SK-N-SH (cell line): Measurements from ENCODE around the gene GPR25. TPM values are rescaled to one million over a fixed set of nuclear protein-coding genes. Genes with fewer than 3 reads are reported as not detected.

Source experiments
- CTCF ChIA-PET: fragments of 300-600, 350-600 bp; formaldehyde crosslinking; extraction: SDS; loops from one replicate; lab custom pipeline; 2021; lab: Yijun Ruan, JAX
- POLR2A ChIA-PET: fragments of 350-600 bp; sonication (Branson Sonifier 250); formaldehyde crosslinking; extraction: SDS; loops from one replicate; lab custom pipeline; 2020; ENCODE audit warnings: antibody characterized with exemption, inconsistent platforms; lab: Yijun Ruan, JAX
- DNase-seq: peaks from one replicate; pipeline ENCODE4 v3.0.0; 2012
- H2AFZ ChIP-seq: fragments of 200-600 bp; sonication (generic); 2 replicates; pipeline ENCODE4 v1.8.1; 2016; ENCODE audit warnings: antibody characterized with exemption, mild to moderate bottlenecking, low read depth
- H3F3A ChIP-seq: fragments of 200-600 bp; sonication (generic); replicated peaks from 2 replicates; pipeline ENCODE3; 2016; ENCODE audit warnings: antibody characterized with exemption, mild to moderate bottlenecking; ENCODE audit not compliant: insufficient read depth
- H3K27ac ChIP-seq, 2 experiments: fragments of 200-500 bp in 1 of 2; fragments of 200-600 bp in 1 of 2; sonication (Bioruptor generic) in 1 of 2; sonication (generic), shearing (Covaris generic) in 1 of 2; 2 replicates each; pipeline versions ENCODE4 v1.5.1 to v1.6.1; 2014 to 2016; ENCODE audit warnings: low read depth in 2 of 2, inconsistent platforms in 1 of 2, low read length in 1 of 2, mild to moderate bottlenecking in 1 of 2, mixed read lengths in 1 of 2
- H3K27me3 ChIP-seq: fragments of 200-600 bp; sonication (generic), shearing (Covaris generic); 2 replicates; pipeline ENCODE4 v1.6.1; 2016; ENCODE audit warnings: mixed run types; ENCODE audit not compliant: insufficient read depth
- H3K36me3 ChIP-seq, 2 experiments: fragments of 200-500 bp in 1 of 2; fragments of 200-600 bp in 1 of 2; sonication (Bioruptor generic) in 1 of 2; sonication (generic) in 1 of 2; replicated peaks in 1 of 2; 2 replicates each; pipeline versions ENCODE3 to v1.5.1; 2014 to 2016; ENCODE audit warnings: low read length in 1 of 2, mild to moderate bottlenecking in 1 of 2; ENCODE audit not compliant: insufficient read depth in 2 of 2, control insufficient read depth in 1 of 2
- H3K4me1 ChIP-seq, 2 experiments: fragments of 200-500 bp in 1 of 2; fragments of 200-600 bp in 1 of 2; sonication (Bioruptor generic) in 1 of 2; sonication (generic), shearing (Covaris generic) in 1 of 2; 2 replicates each; pipeline versions ENCODE4 v1.5.1 to v1.6.1; 2014 to 2016; ENCODE audit warnings: low read depth in 1 of 2, low read length in 1 of 2, mixed run types in 1 of 2; ENCODE audit not compliant: insufficient read depth in 2 of 2, control insufficient read depth in 1 of 2
- H3K4me2 ChIP-seq: fragments of 200-600 bp; sonication (generic), shearing (Covaris generic); 2 replicates; pipeline ENCODE4 v1.6.1; 2017; ENCODE audit warnings: mixed run types
- H3K4me3 ChIP-seq, 2 experiments: fragments of 200-500 bp in 1 of 2; fragments of 200-600 bp in 1 of 2; sonication (Bioruptor generic) in 1 of 2; sonication (generic), shearing (Covaris generic) in 1 of 2; 2 replicates each; pipeline versions ENCODE4 v1.5.1 to v1.8.1; 2014 to 2016; ENCODE audit warnings: low read depth in 2 of 2, inconsistent platforms in 1 of 2, low read length in 1 of 2, mild to moderate bottlenecking in 1 of 2, mixed read lengths in 1 of 2, moderate library complexity in 1 of 2
- H3K79me2 ChIP-seq: fragments of 200-600 bp; sonication (generic); 2 replicates; pipeline ENCODE4 v1.8.1; 2017; ENCODE audit warnings: mild to moderate bottlenecking; ENCODE audit not compliant: insufficient read depth
- H3K9ac ChIP-seq: fragments of 200-600 bp; sonication (generic); 2 replicates; pipeline ENCODE4 v1.6.1; 2017; ENCODE audit warnings: mixed run types
- H3K9me2 ChIP-seq: fragments of 200-600 bp; sonication (generic); 2 replicates; pipeline ENCODE4 v1.6.1; 2017; ENCODE audit warnings: mixed run types
- H3K9me3 ChIP-seq: fragments of 200-600 bp; sonication (generic); 2 replicates; pipeline ENCODE4 v1.6.1; 2017; ENCODE audit warnings: mixed run types, mild to moderate bottlenecking, moderate library complexity
- H4K20me1 ChIP-seq: fragments of 200-600 bp; sonication (generic); 2 replicates; pipeline ENCODE4 v1.6.1; 2017; ENCODE audit warnings: mild to moderate bottlenecking, mixed run types; ENCODE audit not compliant: insufficient read depth
- EP300 ChIP-seq, 2 experiments: IDR thresholded peaks; 2 replicates each; pipeline versions ENCODE4 v1.4.0 to v1.6.1; 2012; ENCODE audit warnings: borderline replicate concordance in 1 of 2, low read depth in 1 of 2, low read length in 1 of 2
- EZH2phosphoT487 ChIP-seq: fragments of 200-600 bp; sonication (generic); IDR thresholded peaks from 2 replicates; pipeline ENCODE4 v1.6.1; 2017; ENCODE audit warnings: low read depth, mixed run types, mild to moderate bottlenecking, antibody characterized with exemption, moderate library complexity, borderline replicate concordance
- FOSL2 ChIP-seq: IDR thresholded peaks from 2 replicates; pipeline ENCODE4 v1.4.0; 2012; ENCODE audit warnings: low read depth, mild to moderate bottlenecking, moderate library complexity, borderline replicate concordance
- GATA2 ChIP-seq: sonication (generic); formaldehyde crosslinking; IDR thresholded peaks from 2 replicates; pipeline ENCODE4 v1.5.0; 2020; ENCODE audit warnings: mild to moderate bottlenecking, missing genetic modification reagents
- JUND ChIP-seq: IDR thresholded peaks from 2 replicates; pipeline ENCODE4 v1.4.0; 2012
- MEF2A ChIP-seq: IDR thresholded peaks from 2 replicates; pipeline ENCODE4 v1.4.0; 2012; ENCODE audit warnings: low read depth, borderline replicate concordance
- MXI1 ChIP-seq: IDR thresholded peaks from 2 replicates; pipeline ENCODE4 v1.6.1; 2012; ENCODE audit warnings: mild to moderate bottlenecking, low read depth, low read length, improper control_type of control experiment
- NFIC ChIP-seq: IDR thresholded peaks from 2 replicates; pipeline ENCODE4 v1.4.0; 2012; ENCODE audit warnings: borderline replicate concordance
- NRF1 ChIP-seq: IDR thresholded peaks from 2 replicates; pipeline ENCODE4 v1.6.1; 2012; ENCODE audit warnings: low read depth, mild to moderate bottlenecking, low read length
- RAD21 ChIP-seq: IDR thresholded peaks from 2 replicates; pipeline ENCODE4 v1.6.1; 2012; ENCODE audit warnings: mild to moderate bottlenecking, low read length
- RCOR1 ChIP-seq: fragments of 150-350 bp; IDR thresholded peaks from 2 replicates; pipeline ENCODE4 v1.6.1; 2017; ENCODE audit warnings: antibody characterized with exemption, low read length
- SIN3A ChIP-seq: IDR thresholded peaks from 2 replicates; pipeline ENCODE4 v1.6.1; 2012; ENCODE audit warnings: low read depth, mild to moderate bottlenecking, low read length, moderate library complexity, borderline replicate concordance
- SMC3 ChIP-seq: IDR thresholded peaks from 2 replicates; pipeline ENCODE4 v1.6.1; 2012; ENCODE audit warnings: low read depth, low read length, improper control_type of control experiment
- TAF1 ChIP-seq: IDR thresholded peaks from 2 replicates; pipeline ENCODE4 v1.6.1; 2012; ENCODE audit warnings: low read depth, mild to moderate bottlenecking, low read length, moderate library complexity, borderline replicate concordance
- TEAD4 ChIP-seq: IDR thresholded peaks from 2 replicates; pipeline ENCODE4 v1.4.0; 2012; ENCODE audit warnings: mild to moderate bottlenecking, borderline replicate concordance; ENCODE audit not compliant: insufficient read depth
- YY1 ChIP-seq: IDR thresholded peaks from 2 replicates; pipeline ENCODE4 v1.4.0; 2012; ENCODE audit warnings: low read depth, mild to moderate bottlenecking
- WGBS: methylation state at CpG from one replicate; pipeline ENCODE4 v1.1.6; 2017; ENCODE audit warnings: low lambda C conversion rate; 5-methylcytosine and 5-hydroxymethylcytosine counted together
- polyA plus RNA-seq, 3 experiments: library from polyadenylated mRNA; depleted of rRNA; stranded (reverse); fragments of >200 nt; gene quantifications; 2 replicates each; pipeline ENCODE4 v1.2.3, GENCODE V29; 2012
- TF ChIP-seq, protein P1 (sequence below): fragments of 200-600 bp; sonication (generic); IDR thresholded peaks from 2 replicates; pipeline ENCODE4 v1.6.1; 2017; ENCODE audit warnings: antibody characterized with exemption, mild to moderate bottlenecking, moderate library complexity
- TF ChIP-seq, protein P2 (sequence below): IDR thresholded peaks from 2 replicates; pipeline ENCODE4; 2012
- TF ChIP-seq, protein P3 (sequence below): IDR thresholded peaks from 2 replicates; pipeline ENCODE4 v1.4.0; 2012; ENCODE audit warnings: low read depth, borderline replicate concordance

The GPR25 gene
- polyA plus RNA-seq, 1 of the 3 experiments (the other 2 are of a cell fraction): not detected

DNA sequence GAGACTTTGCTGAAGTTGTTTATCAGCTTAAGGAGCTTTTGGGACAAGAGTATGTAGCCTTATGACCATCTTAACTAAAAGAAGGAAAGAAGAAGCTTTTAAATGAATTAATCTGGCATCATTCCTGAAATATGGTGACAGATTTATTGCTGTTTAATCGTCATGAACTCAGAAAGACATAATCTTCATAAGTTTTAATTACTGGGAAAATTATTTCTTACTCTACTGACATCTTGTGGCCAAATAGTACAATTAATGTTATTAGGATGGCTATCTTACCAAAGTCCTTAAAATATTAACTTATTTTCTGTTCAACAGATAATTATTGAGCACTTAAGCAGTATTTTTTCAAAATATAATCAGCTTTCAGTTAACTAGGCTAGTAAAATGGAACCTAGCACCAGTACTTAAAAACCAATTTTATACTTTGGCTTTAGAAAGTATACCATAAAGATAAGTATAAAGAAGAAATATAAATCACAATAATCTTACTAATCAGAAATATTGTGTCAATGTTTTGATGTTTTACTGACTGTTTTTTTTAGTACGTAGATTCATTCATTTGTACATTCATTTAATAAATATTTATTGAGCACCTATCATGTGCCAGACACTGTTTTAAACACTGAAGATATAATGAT lies 34.7 kb upstream of the GPR25 start:
- H3K4me3 ChIP-seq: no peak overlapping the region
- H3K36me3 ChIP-seq: peaks cover 17 to 49% of the 10 kb centered on the region in 2 experiments
- H3K9me3 ChIP-seq: peaks cover 6% of the 10 kb centered on the region; the same call in 1 of the 2 replicates
- TF ChIP-seq, protein P1, sequence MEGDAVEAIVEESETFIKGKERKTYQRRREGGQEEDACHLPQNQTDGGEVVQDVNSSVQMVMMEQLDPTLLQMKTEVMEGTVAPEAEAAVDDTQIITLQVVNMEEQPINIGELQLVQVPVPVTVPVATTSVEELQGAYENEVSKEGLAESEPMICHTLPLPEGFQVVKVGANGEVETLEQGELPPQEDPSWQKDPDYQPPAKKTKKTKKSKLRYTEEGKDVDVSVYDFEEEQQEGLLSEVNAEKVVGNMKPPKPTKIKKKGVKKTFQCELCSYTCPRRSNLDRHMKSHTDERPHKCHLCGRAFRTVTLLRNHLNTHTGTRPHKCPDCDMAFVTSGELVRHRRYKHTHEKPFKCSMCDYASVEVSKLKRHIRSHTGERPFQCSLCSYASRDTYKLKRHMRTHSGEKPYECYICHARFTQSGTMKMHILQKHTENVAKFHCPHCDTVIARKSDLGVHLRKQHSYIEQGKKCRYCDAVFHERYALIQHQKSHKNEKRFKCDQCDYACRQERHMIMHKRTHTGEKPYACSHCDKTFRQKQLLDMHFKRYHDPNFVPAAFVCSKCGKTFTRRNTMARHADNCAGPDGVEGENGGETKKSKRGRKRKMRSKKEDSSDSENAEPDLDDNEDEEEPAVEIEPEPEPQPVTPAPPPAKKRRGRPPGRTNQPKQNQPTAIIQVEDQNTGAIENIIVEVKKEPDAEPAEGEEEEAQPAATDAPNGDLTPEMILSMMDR: peak; percentile 73
- TF ChIP-seq RCOR1: no peak
- no peak for TF ChIP-seq EP300 (IDR thresholded peaks at IDR 0.05; ENCODE audit: borderline replicate concordance in 1 of 2, low read depth in 1 of 2, low read length in 1 of 2)
- no peak for TF ChIP-seq MEF2A
- TF ChIP-seq SMC3: peak; percentile 4; the same call in 1 of the 2 replicates
- peak; percentile 46 for TF ChIP-seq RAD21
- no peaks in the 10 kb centered on the region for H3K27me3 ChIP-seq
- no peak for DNase-seq
- peaks cover 10% of the 10 kb centered on the region; the same call in 1 of the 2 replicates for H4K20me1 ChIP-seq
- H3K27ac ChIP-seq: 0 out of 4 replicates have a peak overlapping the region, but pooled peaks of 1 of the 2 experiments have one; percentile 11
- no peak overlapping the region for H3K4me2 ChIP-seq
- H3K79me2 ChIP-seq: peaks cover 61% of the 10 kb centered on the region
- 55% methylated on average over 2 of the region's 2 CpGs for WGBS
- peak overlapping the region; percentile 5; the same call in 1 of the 2 replicates for H3K9ac ChIP-seq
- no peak overlapping the region for H2AFZ ChIP-seq
- no peaks in the 10 kb centered on the region for H3K9me2 ChIP-seq
- peaks cover 40% of the 10 kb centered on the region for H3F3A ChIP-seq
- CTCF ChIA-PET: interaction anchor here (0.7 to 2.5 kb wide), 17 partner anchors 8 to 279 kb away, joined by 3 to 21 read pairs (median 4); no protein-coding TSS in a partner anchor
- peaks cover 0 to 10% of the 10 kb centered on the region in 2 experiments; a peak in 1 of 4 replicates for H3K4me1 ChIP-seq
- POLR2A ChIA-PET: no interaction called here

DNA sequence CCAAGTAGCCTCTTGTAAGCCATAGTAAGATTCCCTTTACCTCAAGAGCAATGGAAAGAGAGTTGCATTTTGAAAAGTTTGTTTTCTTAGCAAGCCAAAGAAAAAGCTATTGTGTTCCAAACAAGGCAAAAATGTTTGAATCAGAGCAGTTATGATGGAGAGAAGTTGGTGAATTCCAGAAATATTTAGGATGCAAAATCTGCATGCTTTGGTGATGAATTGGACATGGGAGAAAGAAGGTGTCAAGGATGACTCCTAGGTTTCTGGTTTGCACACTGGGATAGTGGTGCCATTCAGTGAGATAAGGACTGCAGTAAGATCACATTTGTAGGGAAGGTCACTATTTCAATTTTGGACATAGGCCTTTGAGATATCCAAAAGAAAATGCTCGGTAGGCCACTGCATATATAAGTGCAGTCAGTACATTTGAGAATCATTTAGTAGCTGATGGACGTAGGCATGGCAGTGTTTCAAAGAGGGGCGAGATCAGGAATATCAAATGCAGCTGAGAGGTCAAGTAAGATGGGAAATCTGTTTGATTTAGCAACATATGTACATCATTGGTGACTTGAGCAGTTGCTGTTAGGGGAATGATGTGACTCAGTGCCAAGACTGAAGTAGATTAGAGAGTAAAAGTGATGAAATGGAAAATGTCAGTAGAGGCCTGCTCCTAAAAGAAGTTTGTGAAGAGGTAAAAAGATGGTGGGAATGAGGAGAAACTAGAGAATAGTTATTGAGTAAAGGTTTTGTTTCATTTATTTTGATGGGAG lies 33.9 kb upstream of the GPR25 start:
- Histone ChIP-seq H3K4me2 (no peak overlapping the region), H3K4me1 (peaks cover 0 to 10% of the 10 kb centered on the region in 2 experiments; a peak in 1 of 4 replicates), H3K36me3 (peaks cover 22 to 49% of the 10 kb centered on the region in 2 experiments), H3K27ac (0 out of 4 replicates have a peak overlapping the region, but pooled peaks of 1 of the 2 experiments have one; percentile 11), H3K79me2 (peaks cover 61% of the 10 kb centered on the region), H2AFZ (no peak overlapping the region), H3K9ac (peak overlapping the region; percentile 5; the same call in 1 of the 2 replicates), H3F3A (peaks cover 36% of the 10 kb centered on the region), H3K9me2 (no peaks in the 10 kb centered on the region), H3K4me3 (no peak overlapping the region), H4K20me1 (peaks cover 10% of the 10 kb centered on the region; the same call in 1 of the 2 replicates), H3K27me3 (no peaks in the 10 kb centered on the region), H3K9me3 (peaks cover 6% of the 10 kb centered on the region; the same call in 1 of the 2 replicates)
- no peak for DNase-seq
- 93% methylated on average over 3 of the region's 3 CpGs for WGBS
- CTCF ChIA-PET: interaction anchor here (1.1 to 2.5 kb wide), 13 partner anchors 7 to 280 kb away, joined by 3 to 21 read pairs (median 4); no protein-coding TSS in a partner anchor
- POLR2A ChIA-PET: no interaction called here
- TF ChIP-seq JUND (0 out of 2 replicates have a peak, but pooled peaks have one; percentile 29), NFIC (no peak), EZH2phosphoT487 (no peak), TAF1 (no peak), TEAD4 (0 out of 2 replicates have a peak, but pooled peaks have one; percentile 49), YY1 (no peak), GATA2 (no peak), NRF1 (no peak), MXI1 (no peak), FOSL2 (0 out of 2 replicates have a peak, but pooled peaks have one; percentile 22), SIN3A (no peak)
- TF ChIP-seq, protein P2, sequence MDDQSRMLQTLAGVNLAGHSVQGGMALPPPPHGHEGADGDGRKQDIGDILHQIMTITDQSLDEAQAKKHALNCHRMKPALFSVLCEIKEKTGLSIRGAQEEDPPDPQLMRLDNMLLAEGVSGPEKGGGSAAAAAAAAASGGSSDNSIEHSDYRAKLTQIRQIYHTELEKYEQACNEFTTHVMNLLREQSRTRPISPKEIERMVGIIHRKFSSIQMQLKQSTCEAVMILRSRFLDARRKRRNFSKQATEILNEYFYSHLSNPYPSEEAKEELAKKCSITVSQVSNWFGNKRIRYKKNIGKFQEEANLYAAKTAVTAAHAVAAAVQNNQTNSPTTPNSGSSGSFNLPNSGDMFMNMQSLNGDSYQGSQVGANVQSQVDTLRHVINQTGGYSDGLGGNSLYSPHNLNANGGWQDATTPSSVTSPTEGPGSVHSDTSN: no peak
- TF ChIP-seq, protein P3, sequence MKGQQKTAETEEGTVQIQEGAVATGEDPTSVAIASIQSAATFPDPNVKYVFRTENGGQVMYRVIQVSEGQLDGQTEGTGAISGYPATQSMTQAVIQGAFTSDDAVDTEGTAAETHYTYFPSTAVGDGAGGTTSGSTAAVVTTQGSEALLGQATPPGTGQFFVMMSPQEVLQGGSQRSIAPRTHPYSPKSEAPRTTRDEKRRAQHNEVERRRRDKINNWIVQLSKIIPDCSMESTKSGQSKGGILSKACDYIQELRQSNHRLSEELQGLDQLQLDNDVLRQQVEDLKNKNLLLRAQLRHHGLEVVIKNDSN: no peak
